ENCODE measurements around the gene RINL.

Gene RINL

DNA sequence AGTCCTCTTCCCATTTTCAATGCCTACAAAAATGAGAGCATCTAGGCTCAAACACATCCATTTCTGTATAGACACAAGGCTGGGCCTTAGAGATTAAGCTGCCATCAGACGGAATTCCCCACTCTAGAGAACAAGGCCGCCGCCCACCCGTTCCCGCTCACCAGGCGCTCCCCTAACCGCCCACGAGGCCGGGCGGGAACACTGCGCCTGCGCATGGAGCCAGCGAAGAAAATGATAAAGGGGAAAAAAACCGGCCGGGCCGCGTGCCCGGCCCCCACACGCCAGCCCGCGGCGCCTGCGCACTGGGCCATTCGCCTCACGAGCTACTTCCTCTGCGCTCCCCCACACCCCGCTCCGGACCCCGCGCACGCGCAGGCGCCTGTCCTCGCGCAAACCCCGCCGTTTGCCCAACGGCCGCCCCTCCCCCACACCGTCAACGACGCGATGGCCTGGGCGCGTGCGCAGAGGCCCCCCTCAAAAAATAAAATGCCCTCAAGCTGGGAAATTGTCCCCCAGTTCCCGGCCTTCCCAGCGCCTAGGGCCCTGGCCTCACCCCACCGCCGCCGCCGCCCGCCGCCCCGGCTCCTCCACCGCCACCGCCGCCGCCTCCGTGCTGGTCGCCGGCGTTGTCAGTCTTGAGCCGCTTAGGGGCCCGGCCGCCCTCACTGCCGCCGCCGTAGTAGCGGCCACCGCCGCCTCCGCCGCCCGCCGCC is 28.8 kb downstream of the RINL start:
- peak; percentile 95 for DNase-seq (ENCODE audit: low read depth)

DNA sequence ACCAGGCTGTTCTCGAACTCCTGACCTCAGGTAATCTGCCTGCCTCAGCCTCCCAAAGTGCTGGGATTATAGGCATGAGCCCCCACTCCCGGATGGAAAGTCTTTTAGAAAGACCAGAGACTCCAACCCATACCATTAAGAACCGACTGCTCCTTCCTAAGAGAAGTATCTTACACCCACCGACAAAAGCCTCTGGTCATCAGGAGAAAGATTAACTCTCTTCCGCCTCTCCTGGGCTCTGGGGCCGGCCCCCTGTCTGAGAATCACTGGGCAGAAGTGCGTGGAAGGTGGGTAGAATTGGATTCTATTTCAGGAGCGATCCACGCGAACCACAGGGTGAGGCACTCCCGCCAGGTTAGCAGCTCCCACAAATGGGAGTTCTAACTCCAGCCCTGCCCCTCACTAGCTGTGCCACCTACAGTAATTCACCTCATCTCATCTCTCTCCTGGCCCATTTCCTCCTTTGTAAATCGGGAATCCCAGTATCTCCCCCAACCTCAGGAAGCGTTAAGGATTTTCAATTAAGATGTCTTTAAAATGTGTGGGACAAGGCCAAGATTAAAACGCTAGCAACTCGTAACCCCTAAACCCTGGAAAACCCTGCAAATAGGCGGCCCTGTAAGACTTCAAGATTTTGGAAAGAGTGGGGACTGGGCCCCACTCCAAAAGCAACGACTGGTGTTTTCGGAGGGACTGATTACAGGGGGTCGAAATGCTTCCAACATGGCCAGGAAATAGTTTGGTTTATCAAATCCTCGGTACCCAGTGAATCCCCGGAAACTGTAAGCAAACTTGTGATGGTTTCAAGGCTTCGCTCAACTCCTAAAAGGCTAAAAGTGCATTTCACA is 29.6 kb downstream of the RINL start:
- DNase-seq (ENCODE audit: low read depth), result no peak

GRCh38 chr19:38846097-38846496 is 32.0 kb downstream of the RINL start:
- DNase-seq (ENCODE audit: low read depth), result no peak

- no peak for DNase-seq (ENCODE audit: low read depth)
Observed at GRCh38 chr19:38845374-38846024, 32.6 kb downstream of the RINL start.

DNA sequence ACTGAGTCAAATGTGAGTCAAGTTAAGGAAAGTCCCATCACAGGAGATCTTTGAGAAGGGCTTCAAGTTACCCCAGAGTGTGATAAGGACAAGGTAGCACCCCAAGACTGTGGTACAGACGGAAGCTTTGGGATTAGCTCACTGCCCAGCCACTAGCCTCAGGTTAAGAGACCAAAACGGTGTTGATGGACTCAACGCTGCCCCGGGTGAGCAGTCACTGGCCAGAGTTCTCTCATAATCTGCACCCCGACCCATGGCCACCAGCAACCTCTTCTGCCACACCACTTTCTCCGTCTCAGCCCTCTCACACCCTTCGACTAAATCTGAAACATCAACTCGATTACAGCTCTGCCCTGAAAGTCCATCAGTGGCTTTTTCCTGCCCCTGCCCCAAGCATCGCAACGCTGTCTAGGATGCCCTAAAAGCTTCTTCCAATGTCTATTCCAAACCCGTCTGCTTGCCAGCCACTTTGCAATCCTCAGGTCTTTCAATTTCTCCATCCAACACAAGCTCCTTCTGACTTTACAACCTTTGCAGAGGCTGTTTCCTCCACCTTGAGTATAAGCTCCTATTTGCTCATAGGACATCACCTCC is 33.9 kb downstream of the RINL start:
- DNase-seq (ENCODE audit: low read depth), result no peak

GRCh38 chr19:38843175-38843758 is 34.8 kb downstream of the RINL start:
- DNase-seq (ENCODE audit: low read depth), result no peak

- DNase-seq (ENCODE audit: low read depth), result peak; percentile 51
Observed at GRCh38 chr19:38842439-38843174, 35.5 kb downstream of the RINL start.

GRCh38 chr19:38841787-38842438 is 36.2 kb downstream of the RINL start:
- DNase-seq (ENCODE audit: low read depth), result peak; percentile 64

GRCh38 chr19:38841180-38841766 is 36.8 kb downstream of the RINL start:
- no peak for DNase-seq (ENCODE audit: low read depth)

- no peak for DNase-seq (ENCODE audit: low read depth)
Observed at GRCh38 chr19:38840583-38840968, 37.5 kb downstream of the RINL start.

DNA sequence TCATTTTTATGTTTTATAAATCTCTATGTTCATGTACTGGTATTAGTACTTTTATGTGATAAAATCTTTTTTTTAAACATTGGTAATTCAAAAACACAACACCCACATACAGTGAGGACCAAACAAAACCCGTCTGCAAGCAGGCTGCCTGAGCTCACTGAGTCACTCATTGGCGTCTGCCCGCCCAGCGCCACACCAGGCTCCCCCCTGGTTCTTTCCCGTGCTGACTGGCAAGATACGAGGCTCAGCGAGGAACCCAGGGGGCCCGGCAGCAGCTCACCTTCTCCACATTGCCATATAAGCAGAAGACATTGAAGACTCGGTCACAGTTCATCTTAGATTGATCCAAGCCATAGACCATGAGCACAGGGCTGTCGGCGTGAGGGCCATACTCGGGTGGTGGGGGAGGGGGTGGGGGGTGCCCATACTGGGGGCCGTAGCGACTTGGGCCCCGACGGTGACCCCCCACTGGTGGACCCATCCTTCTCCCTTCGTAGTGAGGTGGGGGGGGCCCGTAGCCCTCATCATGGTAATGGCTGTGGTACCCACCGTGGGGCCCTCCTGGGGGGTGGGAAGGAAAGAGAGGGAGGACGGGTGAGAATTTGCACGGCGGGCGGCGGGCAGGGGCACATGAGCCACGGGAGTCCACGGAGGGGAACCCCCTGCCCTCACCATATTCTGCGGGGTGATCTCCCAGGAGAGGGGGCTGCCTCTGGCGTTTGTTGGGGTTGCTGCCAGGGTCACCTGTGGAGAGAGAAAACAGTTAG is 38.1 kb downstream of the RINL start:
- no peak for DNase-seq (ENCODE audit: low read depth)

DNA sequence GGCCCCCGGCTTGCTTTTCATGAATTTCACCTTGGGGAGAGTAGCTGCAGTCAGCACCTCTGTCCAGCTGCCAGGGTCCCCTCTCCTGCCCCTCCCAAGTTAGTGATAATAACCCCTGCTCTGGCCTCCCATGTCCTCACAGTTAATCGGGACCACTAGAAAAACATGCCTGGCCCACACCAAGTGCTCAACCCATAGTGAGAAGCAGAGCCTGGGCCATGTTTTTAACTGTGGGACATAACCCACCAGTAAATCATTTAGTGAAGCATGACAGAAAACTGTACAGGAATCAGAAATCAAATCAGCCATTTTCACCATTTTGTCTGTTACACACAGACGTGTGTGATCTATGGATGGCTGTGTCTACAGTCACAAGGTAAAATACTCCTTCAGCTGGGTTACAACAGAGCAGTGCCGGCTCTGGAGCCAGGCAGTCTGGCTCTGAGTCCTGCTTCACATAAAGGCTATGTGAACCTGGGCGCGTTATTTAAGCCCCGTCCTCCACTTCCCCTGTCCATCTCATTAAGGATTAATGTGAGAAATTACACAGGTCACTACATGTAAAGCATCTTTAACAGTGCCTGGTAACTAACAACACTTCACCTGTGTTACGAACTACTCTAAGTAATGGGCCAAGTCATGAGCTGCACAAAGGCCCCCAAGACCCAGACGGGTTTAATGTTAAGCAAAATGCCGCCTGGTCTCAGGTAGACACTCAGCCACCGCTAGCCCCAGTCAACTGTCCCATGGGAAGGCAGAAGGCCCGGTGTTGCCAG is 38.9 kb downstream of the RINL start:
- no peak for DNase-seq (ENCODE audit: low read depth)

DNA sequence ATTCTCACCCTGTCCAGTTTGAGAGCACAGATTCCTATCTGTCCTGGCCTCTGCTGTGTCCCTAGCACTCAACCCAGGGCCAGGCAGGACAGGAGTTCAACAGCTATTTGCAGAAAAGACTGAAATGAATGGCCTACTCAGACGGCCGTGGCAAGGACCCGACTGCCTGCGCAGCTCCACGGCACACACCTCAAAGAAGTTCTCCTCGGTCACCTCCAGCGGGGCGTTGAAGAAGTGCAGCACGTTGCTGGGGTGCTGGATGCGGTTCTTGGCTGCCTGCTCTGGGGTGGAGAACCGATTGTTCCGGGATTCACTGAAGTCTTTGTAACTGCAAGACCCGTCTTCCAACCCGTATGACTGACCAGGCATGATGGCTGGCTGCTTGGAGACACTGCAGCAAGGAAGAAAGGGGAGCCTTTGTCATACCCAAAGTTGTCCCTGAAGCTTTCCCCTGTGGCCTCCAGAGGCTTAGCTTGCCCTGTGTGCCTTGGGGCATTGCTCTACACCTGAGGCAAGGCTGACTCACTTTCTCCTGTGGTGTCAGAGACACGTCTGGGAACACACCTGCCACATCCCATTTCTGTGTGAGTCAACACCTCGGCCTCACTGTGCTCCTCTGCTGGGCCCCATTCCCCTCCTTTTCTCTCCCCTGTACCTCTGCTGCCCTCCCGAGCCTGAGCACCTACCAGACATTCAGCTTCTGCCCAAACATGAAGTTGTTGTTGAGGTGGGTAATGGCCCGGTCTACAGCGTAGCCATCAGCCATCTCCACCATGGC is 39.7 kb downstream of the RINL start:
- DNase-seq (ENCODE audit: low read depth), result no peak

DNA sequence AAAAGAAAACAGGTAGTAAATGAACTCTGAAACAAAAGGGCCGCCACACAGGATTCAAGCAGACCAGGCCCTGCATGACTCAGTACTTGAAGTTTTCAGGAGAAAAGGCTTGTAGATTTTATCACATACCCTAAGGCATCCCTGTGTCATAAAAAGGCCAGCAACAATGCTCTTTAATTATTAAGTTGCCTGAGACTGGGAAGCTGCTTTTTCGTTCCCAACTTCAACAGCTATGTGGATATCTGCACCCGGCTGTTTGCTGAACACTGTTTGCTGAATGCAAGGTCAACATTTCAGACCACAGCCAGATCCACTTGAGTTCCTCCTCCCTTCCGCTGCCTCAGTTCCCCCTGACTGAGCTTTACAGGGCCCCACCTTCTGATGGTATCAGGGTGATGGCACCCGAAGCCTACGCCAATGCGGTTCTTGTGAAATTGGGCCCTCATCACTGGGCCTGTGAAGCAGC is 40.4 kb downstream of the RINL start:
- no peak for DNase-seq (ENCODE audit: low read depth)

DNA sequence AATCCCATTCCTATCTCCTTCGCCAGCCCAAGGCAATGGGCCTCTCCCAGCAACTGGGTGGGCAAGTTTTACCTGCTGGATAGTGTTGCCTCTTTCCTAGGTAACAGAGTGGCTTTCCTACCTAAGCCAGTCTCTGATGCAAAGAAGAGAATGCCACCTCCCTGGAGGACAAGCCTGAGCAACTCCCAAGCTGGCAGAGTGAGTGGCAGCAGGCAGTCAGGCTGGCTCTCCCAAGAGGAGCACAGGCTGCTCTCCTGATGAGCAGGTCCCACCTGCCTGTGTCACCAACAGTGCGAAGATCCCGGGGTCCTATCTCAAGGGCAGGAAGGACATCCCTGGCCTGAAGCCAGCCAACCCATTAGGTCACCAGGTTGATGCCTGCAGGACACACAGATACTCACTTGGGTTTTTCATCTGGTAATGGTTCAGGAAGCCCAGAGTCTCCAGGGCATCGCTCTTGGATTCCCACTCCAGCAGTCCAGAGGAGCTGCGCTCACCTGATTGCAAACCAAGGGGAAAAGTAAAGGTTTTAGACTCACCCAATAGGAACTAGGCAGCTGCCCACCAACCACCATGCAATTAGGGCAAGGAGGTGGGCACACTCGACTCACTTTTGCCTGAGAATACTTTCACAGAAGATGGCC is 41.0 kb downstream of the RINL start:
- DNase-seq (ENCODE audit: low read depth), result no peak

GRCh38 chr19:38836159-38836982 is 41.7 kb downstream of the RINL start:
- DNase-seq (ENCODE audit: low read depth), result no peak

- DNase-seq (ENCODE audit: low read depth), result no peak
Observed at GRCh38 chr19:38834590-38834989, 43.5 kb downstream of the RINL start.

Data from T follicular helper cell (primary cell).